Testis (tissue), 3 donors: Measurements from ENCODE around the gene RNH1. TPM values are rescaled to one million over a fixed set of nuclear protein-coding genes. Genes with fewer than 3 reads are reported as not detected.

Source experiments
- DNase-seq: peaks from one replicate; pipeline ENCODE4 v3.0.0-alpha.2; 2019
- H3K27ac ChIP-seq, 2 donors: fragments of 200-600 bp; sonication (generic); one replicate each; pipeline ENCODE4 v1.5.1; 2019
- H3K27me3 ChIP-seq: fragments of 200-600 bp; sonication (generic); one replicate; pipeline ENCODE4 v1.5.1; 2019
- H3K36me3 ChIP-seq: fragments of 200-600 bp; sonication (generic); one replicate; pipeline ENCODE4 v1.5.1; 2017; ENCODE audit warnings: low read depth; ENCODE audit errors: missing control alignments
- H3K4me1 ChIP-seq: fragments of 200-600 bp; sonication (generic); one replicate; pipeline ENCODE4 v1.5.1; 2019
- H3K4me3 ChIP-seq, 2 donors: fragments of 200-600 bp; sonication (generic); one replicate each; pipeline ENCODE4 v1.5.1; 2017 to 2019
- H3K9me3 ChIP-seq: fragments of 200-600 bp; sonication (generic); one replicate; pipeline ENCODE4 v1.5.1; 2017
- POLR2A ChIP-seq: fragments of 450-650 bp; IDR thresholded peaks from one replicate; pipeline ENCODE4 v1.6.1; 2017; ENCODE audit warnings: antibody characterized with exemption, mild to moderate bottlenecking, moderate library complexity
- WGBS, 2 donors: methylation state at CpG; one replicate each; pipeline ENCODE4 v1.1.5; 2018; 5-methylcytosine and 5-hydroxymethylcytosine counted together
- intact Hi-C: fragments of 100-400 bp; cut with DNase I; formaldehyde crosslinking; loops from one replicate; pipeline ENCODE4 v1.15.1; 2023; ENCODE audit warnings: low total_unique reads
- polyA plus RNA-seq: library from polyadenylated mRNA; stranded (reverse); fragments of 350-450 nt; fragmentation: Illumina TruSeq; extraction: RNeasy Lipid Tissue Mini Kit (QIAGEN cat#74804); gene quantifications from one replicate; pipeline ENCODE4 v1.2.3, GENCODE V29; 2014; ENCODE audit warnings: low read depth, low replicate concordance; ENCODE audit not compliant: insufficient read depth
- total RNA-seq, 2 donors: library from RNA; depleted of rRNA; stranded (reverse); fragments of >200 nt; gene quantifications; one replicate each; pipeline ENCODE4 v1.2.3, GENCODE V29; 2016
- TF ChIP-seq, protein P1 (sequence below), 3 experiments: fragments of 450-650 bp in 2 of 3; fragments of 200-600 bp in 1 of 3; sonication (generic) in 1 of 3; IDR thresholded peaks; one replicate each; pipeline ENCODE4 v1.5.1; 2016 to 2019; ENCODE audit warnings: antibody characterized with exemption in 3 of 3, mild to moderate bottlenecking in 2 of 3, moderate library complexity in 1 of 3

Gene RNH1
- total and polyA plus RNA-seq, 3 donors from 2014 or later: 210 to 264 (median 211) TPM

GRCh38 chr11:539971-540481 lies 33.0 kb upstream of the RNH1 start:
- intact Hi-C loops: no loop called here
- peaks cover 17% of the 10 kb centered on the region for H3K4me1 ChIP-seq
- H3K27me3 ChIP-seq: no peaks in the 10 kb centered on the region
- no peak overlapping the region for H3K27ac ChIP-seq
- DNase-seq: no peak
- WGBS, 2 donors: 94 to 96% methylated on average over 4 to 8 of the region's 8 CpGs
- H3K9me3 ChIP-seq: no peaks in the 10 kb centered on the region
- H3K36me3 ChIP-seq: no peaks in the 10 kb centered on the region
- no peak overlapping the region for H3K4me3 ChIP-seq
- no peak for TF ChIP-seq POLR2A
- TF ChIP-seq, protein P1, sequence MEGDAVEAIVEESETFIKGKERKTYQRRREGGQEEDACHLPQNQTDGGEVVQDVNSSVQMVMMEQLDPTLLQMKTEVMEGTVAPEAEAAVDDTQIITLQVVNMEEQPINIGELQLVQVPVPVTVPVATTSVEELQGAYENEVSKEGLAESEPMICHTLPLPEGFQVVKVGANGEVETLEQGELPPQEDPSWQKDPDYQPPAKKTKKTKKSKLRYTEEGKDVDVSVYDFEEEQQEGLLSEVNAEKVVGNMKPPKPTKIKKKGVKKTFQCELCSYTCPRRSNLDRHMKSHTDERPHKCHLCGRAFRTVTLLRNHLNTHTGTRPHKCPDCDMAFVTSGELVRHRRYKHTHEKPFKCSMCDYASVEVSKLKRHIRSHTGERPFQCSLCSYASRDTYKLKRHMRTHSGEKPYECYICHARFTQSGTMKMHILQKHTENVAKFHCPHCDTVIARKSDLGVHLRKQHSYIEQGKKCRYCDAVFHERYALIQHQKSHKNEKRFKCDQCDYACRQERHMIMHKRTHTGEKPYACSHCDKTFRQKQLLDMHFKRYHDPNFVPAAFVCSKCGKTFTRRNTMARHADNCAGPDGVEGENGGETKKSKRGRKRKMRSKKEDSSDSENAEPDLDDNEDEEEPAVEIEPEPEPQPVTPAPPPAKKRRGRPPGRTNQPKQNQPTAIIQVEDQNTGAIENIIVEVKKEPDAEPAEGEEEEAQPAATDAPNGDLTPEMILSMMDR (IDR thresholded peaks at IDR 0.05): no peak

DNA sequence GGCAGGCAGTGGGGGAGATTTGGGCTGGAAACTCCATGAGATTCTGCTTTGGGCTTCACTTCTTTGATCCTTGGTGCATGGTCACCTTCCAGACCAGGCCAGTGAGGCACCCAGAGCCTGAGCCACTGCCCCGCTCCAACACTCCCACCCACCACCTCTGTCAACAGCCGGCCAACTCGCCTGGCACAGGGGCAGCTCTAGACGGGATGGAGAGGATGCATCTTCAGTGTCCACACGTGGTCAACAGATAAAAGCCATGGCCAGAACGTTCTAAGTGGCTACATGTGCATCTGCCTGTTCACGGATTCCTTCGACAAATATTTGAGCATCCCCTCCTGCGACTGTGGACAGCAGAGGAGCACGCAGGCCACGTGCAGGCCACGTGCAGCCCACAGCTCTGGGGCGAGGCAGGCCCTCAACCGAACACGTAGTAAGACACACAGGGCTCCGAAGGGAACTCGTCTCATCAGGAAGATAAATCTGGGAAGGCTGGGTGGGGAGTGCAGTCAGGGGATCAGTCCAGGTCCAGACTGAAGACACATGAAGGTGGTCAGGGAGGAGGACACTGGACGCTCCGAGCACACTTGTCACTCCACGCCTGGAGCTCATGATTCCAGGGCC lies 31.5 kb upstream of the RNH1 start:
- WGBS, 2 donors: 91 to 95% methylated on average over 18 to 20 of the region's 20 CpGs
- intact Hi-C loops: no loop called here

GRCh38 chr11:537622-538430 lies 30.8 kb upstream of the RNH1 start:
- TF ChIP-seq, protein P1 (IDR thresholded peaks at IDR 0.05): no peak
- TF ChIP-seq POLR2A: no peak
- H3K4me3 ChIP-seq: peak overlapping the region; percentile 60 to 67

More for the DNA sequence above, 31.5 kb upstream of the RNH1 start:
- Histone ChIP-seq H3K4me1 (peaks cover 27% of the 10 kb centered on the region), H3K36me3 (no peaks in the 10 kb centered on the region), H3K27me3 (no peaks in the 10 kb centered on the region), H3K9me3 (no peaks in the 10 kb centered on the region), H3K4me3 (no peak overlapping the region), H3K27ac (no peak overlapping the region)
- no peak for TF ChIP-seq POLR2A
- TF ChIP-seq, protein P1 (IDR thresholded peaks at IDR 0.05): no peak
- no peak for DNase-seq

DNA sequence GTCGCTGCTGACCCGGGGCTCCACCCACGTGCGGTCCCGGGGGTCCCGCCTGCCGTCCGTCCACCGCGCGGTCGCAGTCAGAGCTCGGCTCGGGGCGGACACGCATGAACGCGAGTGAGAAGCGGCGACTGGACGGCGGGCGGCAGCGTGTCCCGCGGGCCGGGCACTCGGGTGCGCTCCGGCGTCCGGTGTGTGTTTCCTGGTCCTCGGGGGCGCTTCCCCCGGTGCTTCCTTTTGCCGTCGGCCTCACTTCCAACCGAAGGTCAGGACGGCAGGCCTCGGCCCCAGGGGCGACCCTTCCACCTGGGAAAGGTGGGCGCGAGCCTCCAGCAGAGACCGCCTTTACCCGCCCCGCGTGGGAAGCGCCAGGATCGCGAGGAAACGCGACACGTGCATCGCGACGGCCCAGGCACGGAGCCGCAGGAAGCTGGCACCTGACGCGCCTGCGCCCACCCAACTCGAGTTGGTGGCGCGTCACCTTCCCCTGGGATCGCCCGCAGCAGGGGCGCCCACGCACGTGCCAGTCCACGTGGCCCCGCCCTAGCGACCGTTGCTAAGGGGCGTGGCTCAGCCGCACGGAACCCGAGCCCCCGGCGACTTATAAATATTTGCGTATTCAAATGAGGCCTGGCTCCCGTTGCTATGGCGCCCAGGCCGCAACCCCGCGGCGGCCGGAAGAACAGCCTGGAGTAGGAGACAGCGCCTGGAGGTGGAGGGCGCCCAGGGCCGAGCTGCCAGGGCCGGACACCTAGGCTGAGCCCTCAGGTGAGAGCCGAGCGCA lies 30.0 kb upstream of the RNH1 start, which contains the start of gene LRRC56:
Gene LRRC56 (plus strand): TSS at position 687 of the 781 bp plus-strand sequence. CDS start 3,158 bp downstream, outside the sequence.
- H3K4me3 ChIP-seq: peak within 1 kb of the TSS; percentile 60 to 67
- H3K9me3 ChIP-seq: no peaks in the 10 kb centered on the region
- 3% methylated on average over 86 of the region's 93 CpGs; no CpG with 5 or more reads in 1 of the 2 donors for WGBS, 2 donors
- TF ChIP-seq POLR2A: no peak
- TF ChIP-seq, protein P1 (IDR thresholded peaks at IDR 0.05): no peak
- H3K27me3 ChIP-seq: no peaks in the 10 kb centered on the region
- peaks cover 27% of the 10 kb centered on the region for H3K4me1 ChIP-seq
- peak; percentile 92 for DNase-seq
- H3K27ac ChIP-seq: no peak within 1 kb of the TSS
- intact Hi-C loops: no loop called here
- no peaks in the 10 kb centered on the region for H3K36me3 ChIP-seq

More at GRCh38 chr11:537622-538430, 30.8 kb upstream of the RNH1 start:
- no peaks in the 10 kb centered on the region for H3K36me3 ChIP-seq
- no peak overlapping the region for H3K27ac ChIP-seq
- H3K4me1 ChIP-seq: peaks cover 27% of the 10 kb centered on the region
- 41 to 60% methylated on average over 1 to 19 of the region's 19 CpGs for WGBS, 2 donors
- no peak for DNase-seq
- H3K27me3 ChIP-seq: no peaks in the 10 kb centered on the region
- intact Hi-C loops: no loop called here
- no peaks in the 10 kb centered on the region for H3K9me3 ChIP-seq
